Activated CD8-positive, alpha-beta memory T cell treated with anti-CD3 and anti-CD28 coated beads for 4 hours (primary cell): ENCODE measurements around the gene NUDT7.

ENCODE experiments used
- DNase-seq, 2 donors: peaks; one replicate each; pipeline ENCODE4 v3.0.0-alpha.2; 2020; ENCODE audit warnings: low read depth in 2 of 2

The NUDT7 gene

GRCh38 chr16:77722309-77723107 lies at the start of gene NUDT7:
Gene NUDT7 (plus strand): TSS chr16:77722514. CDS start chr16:77722583, 69 bp downstream.
- peak; percentile 92 to 94 for DNase-seq

DNA sequence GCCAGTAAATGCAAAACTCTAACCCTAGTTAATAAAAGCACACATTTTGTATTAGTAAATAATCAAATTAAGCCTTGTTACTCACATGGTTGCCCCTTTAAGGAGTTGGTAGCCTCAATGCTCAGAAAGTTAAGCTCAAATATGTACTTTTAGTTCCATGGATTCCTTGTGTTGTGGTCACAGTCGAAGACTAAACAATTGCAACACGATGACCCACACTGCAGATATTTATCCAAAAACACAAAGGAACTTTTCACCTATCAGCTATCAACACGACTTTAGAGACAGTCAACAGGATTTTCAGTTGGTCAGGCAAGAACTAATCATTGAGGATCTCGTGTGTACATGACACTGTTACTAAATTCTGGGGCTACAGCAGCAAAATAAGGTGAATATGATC lies 47.4 kb upstream of the NUDT7 start:
- DNase-seq = no peak

- peak; percentile 6 to 12 for DNase-seq
These were observed 46.6 kb upstream of the NUDT7 start for GRCh38 chr16:77675464-77676324.

DNA sequence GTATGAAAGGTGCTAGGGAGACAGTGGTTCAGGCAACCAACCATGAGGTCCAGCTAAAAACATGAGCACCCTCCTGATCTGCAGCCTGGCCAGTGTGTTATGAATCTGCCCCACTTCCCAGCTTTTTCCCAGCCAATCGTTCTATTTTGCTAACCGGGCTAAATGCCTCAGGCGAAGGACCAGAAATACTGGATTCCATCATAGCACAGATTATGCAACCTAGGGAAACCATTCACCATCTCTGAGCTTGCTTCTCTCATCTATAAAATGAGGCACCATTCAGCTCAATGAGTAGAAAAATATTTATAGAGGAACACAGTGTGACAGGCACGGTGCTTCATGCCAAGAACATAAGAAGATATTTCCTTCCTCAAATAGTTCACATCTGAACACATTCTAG lies 45.2 kb upstream of the NUDT7 start:
- no peak for DNase-seq

DNA sequence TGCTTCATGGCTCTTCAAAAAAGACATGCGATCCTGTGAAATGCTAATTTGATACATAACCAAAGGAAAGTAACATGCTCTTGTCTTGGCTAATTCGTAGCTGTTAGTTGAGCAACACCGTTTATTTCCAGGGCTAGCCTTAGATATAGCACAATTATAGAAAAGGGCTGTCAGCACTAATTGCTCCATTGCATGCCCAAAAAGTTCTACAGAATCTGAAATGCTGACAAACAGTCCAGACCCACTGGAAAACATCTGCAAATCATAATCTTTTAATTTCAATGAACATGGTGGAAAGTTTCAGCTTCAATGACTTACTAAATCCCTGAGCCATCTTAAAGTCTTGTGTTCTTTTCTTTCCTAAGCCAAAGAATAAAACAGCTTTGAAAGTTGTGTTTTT lies 42.9 kb upstream of the NUDT7 start:
- no peak for DNase-seq

DNA sequence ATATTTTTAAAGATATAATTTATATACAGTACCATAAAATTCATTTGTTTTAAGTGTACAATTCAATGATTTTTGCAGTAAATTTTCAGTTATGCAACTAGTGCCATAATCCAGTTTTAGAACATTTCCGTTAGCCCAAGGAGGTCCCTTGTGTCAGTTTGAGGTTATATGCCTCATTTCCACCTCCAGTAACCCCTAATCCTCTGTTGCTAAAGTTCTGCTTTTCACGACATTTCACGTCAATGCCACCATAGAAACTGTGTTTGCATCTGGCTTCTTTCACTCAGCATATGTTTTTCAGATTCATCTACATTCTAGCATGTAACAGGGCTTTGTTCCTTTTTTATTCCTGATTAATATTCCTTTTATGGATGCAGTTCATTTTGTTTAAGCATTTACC lies 42.4 kb upstream of the NUDT7 start:
- no peak for DNase-seq

DNA sequence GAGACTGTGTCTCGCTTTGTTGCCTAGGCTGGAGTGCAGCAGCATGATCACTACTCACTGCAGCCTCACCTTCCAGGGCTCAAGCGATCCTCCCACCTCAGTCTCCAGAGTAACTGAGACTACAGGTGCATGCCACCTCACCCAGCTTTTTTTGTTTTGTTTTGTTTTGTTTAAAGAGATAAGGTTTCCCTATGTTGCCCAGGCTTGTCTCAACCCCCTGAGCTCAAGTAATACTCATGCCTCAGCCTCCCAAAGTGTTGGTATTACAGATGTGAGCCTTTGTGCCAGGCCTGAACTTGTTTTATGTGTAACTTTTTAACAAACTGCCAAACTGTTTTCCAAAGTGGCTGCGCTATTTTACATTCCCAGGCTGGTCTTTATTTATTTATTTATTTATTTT lies 41.8 kb upstream of the NUDT7 start:
- no peak for DNase-seq

DNA sequence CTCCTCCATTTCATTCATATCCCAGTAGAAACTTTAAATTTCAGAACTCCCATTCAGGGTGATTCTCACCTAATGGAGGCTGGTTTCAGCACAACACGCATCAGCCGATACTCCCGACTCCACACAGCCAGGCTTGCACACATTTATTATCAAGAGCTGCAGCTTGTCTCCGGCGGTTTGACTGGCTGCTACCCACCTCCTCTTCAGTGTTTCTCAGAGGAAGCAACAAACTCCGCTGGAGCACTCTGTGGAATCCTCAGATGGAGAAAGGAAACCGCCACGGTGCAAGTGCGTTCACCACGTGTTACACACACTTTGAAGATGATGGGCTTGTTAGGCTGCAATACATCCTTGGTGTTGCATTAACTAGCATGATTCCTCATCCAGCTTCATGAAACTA lies 39.7 kb upstream of the NUDT7 start:
- DNase-seq = no peak

- no peak for DNase-seq
These were observed 38.7 kb upstream of the NUDT7 start for GRCh38 chr16:77683397-77684180.

GRCh38 chr16:77684181-77684526 lies 38.2 kb upstream of the NUDT7 start:
- no peak for DNase-seq

DNA sequence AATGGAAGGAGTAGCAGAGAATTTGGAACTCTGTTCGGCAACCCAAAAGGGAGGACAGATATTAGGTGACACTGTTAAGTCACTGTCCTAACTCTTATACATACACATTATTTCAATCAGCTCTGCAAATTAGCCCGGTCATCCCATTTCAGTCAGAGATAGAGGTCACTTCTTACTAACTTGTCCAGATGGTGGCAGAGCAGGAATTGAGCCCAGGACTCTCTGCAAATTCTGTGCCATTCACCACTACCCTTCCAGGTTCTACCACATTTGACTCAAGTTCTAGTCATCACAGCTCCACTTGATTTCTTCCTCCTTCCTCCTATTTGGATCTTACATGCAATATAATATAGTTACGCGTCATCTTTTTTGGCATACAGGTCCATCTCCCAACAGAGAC lies 35.9 kb upstream of the NUDT7 start:
- no peak for DNase-seq

DNA sequence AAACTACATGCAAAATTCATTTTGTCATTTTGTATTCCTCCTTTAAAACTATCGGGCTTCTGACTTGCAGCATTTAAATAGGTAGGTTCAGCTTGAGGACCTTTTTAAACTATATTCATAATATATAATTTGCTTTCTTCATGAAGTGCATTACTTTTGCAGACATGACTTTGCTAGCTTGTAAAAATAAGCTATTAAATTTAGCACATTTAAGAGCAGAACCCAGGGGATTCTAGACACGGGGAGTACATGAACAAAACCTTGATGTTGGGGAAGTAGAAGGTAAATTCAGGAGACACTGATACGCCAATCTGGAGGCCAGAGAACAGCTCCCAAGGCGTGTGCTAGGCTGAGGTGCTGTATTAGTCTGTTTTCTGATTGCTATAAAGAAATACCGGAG lies 32.3 kb upstream of the NUDT7 start:
- no peak for DNase-seq

GRCh38 chr16:77690416-77690815 lies 31.9 kb upstream of the NUDT7 start:
- DNase-seq = no peak

DNA sequence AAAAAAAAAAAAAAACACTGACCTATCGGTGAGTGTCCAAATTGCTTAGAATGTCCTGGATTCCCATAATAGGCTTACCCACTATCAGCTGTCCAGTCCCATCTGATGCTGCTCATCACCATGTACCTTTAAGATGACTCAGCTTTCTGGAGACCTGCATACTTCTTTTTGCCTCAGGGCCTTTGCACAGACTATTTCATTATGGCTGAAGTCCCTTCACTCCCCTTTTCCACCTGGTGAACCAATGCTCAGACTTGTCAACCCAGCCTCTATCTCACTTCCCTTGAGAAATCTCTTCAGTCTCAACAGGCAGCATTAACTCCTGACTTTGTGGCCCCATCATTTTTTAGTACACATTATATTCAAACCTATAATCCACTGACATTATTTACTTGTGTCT lies 29.7 kb upstream of the NUDT7 start:
- DNase-seq = no peak

- DNase-seq = no peak
These were observed 26.2 kb upstream of the NUDT7 start for GRCh38 chr16:77696149-77696548.

DNA sequence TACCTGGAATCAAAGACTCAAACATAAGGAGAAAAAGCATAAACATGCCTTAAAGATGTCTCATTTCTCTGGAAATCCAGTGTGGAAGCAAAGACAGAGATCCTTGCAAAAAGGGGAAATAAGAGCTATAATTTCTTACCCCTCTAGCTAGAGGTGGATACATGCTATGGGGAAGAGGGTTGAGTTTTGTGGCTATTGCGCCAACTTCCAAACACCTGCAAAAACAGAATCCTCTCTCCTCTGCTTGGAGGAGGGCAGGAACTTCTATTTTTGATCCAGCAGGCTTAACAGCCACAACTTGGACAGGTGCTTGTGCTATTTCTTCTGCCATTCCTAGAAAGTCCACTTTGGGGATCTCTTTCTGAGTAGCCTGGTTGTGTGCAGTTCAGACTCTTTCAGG lies 21.5 kb upstream of the NUDT7 start:
- no peak for DNase-seq

GRCh38 chr16:77705351-77705750 lies 17.0 kb upstream of the NUDT7 start:
- no peak for DNase-seq

- no peak for DNase-seq
These were observed 11.1 kb upstream of the NUDT7 start for GRCh38 chr16:77711179-77711578.

- DNase-seq = no peak
These were observed 10.5 kb upstream of the NUDT7 start for GRCh38 chr16:77711775-77712174.

GRCh38 chr16:77715145-77715544 lies 7.2 kb upstream of the NUDT7 start:
- DNase-seq = no peak

DNA sequence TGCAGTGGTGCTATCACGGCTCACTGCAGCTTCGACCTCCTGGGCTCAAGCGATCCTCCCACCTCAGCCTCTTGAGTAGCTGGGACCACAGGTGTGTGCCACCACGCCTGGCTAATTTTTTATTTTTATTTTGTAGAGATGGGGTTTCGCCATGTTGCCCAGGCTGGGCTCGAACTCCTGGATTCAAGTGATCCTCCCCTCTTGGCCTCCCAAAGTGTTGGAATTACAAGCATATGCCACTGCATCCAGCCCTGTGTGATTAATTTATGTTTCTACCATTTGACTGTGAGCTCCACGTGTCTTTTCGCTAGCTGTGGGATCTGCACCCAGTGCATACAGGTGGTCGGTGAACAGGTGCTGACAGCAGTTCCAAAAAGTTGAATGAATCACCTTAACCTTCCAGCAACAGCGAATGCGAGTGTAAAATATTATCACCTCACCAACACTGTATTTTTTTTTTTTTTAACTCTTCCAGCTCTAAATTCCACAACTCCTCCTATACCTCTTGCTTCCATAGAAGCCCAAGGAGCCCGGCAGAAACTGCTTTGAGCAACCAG lies 484 bp upstream of the NUDT7 start:
- no peak for DNase-seq

GRCh38 chr16:77723108-77723514 lies 797 bp downstream of the NUDT7 start:
- no peak for DNase-seq
